Measurements from ENCODE around the gene CCDC110. TPM values are rescaled to one million over a fixed set of nuclear protein-coding genes. Genes with fewer than 3 reads are reported as not detected.

The CCDC110 gene
- total and polyA plus RNA-seq, 2 of the 13 experiments (the other 11 are each of a cell fraction or from before 2014, with no cell fraction given), result not detected

DNA sequence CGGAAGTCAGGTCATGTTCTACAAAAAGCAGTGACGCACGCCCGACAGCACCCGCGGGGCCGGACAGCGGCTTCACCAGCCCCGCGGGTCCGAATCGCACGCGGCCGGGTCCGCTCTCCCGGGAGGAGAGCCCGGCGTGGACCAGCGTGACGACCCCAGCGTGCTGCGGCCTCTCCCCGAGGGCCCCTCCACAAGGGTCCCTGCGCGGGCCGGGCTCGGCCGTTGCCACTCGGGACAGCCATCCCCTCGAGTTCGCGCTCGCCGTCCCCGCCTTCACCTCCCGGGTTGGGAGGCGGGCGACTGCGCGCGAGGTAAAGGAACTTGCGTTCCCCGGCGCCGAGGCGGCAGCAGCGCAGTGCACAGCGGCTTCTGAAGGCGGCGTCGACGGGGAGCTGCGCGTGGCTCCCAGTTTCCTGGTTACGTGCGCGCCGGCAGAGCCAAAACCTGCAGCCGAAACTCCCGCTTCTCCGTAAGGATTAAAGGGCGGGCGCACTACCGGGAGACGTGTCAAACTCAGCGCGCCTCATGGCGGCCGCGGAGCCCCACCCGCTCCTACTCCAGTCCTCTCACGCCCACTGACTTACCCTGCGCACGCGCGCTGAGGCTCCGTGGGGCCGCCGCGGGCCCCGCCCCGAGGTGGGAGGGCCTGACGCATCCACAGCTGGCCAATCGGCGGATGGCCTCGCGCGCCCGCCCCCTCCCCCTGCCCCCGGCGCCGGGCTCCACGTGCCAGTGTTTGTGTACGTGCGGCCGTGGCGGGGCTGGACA is 75.4 kb downstream of the CCDC110 start (continued):
- TF ChIP-seq IKZF5 (CRISPR knock-in tag; IDR thresholded peaks at IDR 0.05), result peak; percentile 82; the same call in 1 of the 2 replicates
- TF ChIP-seq NFKB2 (CRISPR knock-in tag; IDR thresholded peaks at IDR 0.05; ENCODE audit: borderline replicate concordance), result peak; percentile 99
- TF ChIP-seq, protein P1, sequence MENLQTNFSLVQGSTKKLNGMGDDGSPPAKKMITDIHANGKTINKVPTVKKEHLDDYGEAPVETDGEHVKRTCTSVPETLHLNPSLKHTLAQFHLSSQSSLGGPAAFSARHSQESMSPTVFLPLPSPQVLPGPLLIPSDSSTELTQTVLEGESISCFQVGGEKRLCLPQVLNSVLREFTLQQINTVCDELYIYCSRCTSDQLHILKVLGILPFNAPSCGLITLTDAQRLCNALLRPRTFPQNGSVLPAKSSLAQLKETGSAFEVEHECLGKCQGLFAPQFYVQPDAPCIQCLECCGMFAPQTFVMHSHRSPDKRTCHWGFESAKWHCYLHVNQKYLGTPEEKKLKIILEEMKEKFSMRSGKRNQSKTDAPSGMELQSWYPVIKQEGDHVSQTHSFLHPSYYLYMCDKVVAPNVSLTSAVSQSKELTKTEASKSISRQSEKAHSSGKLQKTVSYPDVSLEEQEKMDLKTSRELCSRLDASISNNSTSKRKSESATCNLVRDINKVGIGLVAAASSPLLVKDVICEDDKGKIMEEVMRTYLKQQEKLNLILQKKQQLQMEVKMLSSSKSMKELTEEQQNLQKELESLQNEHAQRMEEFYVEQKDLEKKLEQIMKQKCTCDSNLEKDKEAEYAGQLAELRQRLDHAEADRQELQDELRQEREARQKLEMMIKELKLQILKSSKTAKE (CRISPR knock-in tag; IDR thresholded peaks at IDR 0.05; ENCODE audit: borderline replicate concordance), result no peak; the same call in 1 of the 2 replicates
- TF ChIP-seq FOXO1 (CRISPR knock-in tag; IDR thresholded peaks at IDR 0.05), result no peak; the same call in 1 of the 2 replicates
- TF ChIP-seq CHD4 (IDR thresholded peaks at IDR 0.05; ENCODE audit: borderline replicate concordance, low read length), result no peak
- TF ChIP-seq MYC (CRISPR knock-in tag; IDR thresholded peaks at IDR 0.05; ENCODE audit: borderline replicate concordance), result peak; percentile 86
- peak; percentile 99 for TF ChIP-seq SAP130 (CRISPR knock-in tag; IDR thresholded peaks at IDR 0.05; ENCODE audit: low read depth)
- no peak for TF ChIP-seq USF2 (IDR thresholded peaks at IDR 0.05; ENCODE audit: low read depth, low read length)
- 0 out of 2 replicates have a peak, but pooled peaks have one; percentile 36 for TF ChIP-seq USF2 (CRISPR knock-in tag; IDR thresholded peaks at IDR 0.05; ENCODE audit: borderline replicate concordance)
- peak; percentile 86 for TF ChIP-seq ZNF407 (CRISPR knock-in tag; IDR thresholded peaks at IDR 0.05; ENCODE audit: not compliant biosample characterization)
- peak; percentile 96 for TF ChIP-seq ZBTB39 (CRISPR knock-in tag; IDR thresholded peaks at IDR 0.05)
